ENCODE measurements around the gene STX8.

DNA sequence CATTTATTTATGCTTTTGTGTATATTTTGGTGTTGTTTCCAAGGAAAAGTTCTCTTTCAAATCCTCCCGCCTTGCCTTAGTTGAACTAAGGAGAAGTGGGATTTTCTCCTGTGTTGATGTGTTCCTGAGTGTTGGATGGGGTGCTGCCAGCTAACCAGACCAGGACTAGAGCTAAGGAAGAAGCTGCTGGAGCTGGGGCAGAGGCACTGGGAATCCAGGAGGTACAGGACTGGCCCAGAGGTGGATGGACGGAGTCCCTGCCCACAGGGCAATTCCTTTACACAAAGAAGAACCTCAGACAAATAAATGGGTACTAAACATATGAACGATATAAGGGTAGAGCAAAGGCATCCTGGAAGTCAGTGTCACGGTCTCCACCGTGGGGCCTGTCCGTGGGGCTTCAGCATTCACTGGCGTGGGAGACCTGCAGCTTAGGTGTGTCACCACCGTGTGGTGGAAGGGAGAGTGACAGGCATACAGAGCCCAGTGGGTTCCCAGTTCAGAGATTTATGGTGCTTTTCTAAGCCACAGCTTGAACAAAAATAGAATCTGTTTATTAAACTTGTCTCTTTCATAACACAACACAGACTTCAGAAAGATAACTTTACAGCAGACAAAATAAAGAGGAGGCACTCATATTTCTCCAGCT, 283.6 kb downstream of the STX8 start:
- TF ChIP-seq TAF1 (IDR thresholded peaks at IDR 0.05; ENCODE audit: borderline replicate concordance, low read depth, low read length): no peak
- no peak for TF ChIP-seq YY1 (IDR thresholded peaks at IDR 0.05; ENCODE audit: low read depth)
- TF ChIP-seq EP300 (IDR thresholded peaks at IDR 0.05; ENCODE audit: borderline replicate concordance in 1 of 2, low read depth in 1 of 2, low read length in 1 of 2): no peak
- TF ChIP-seq SMC3 (IDR thresholded peaks at IDR 0.05; ENCODE audit: low read depth, low read length): peak; percentile 54
- no peak for TF ChIP-seq FOSL2 (IDR thresholded peaks at IDR 0.05; ENCODE audit: borderline replicate concordance, low read depth)
- TF ChIP-seq, protein P1, sequence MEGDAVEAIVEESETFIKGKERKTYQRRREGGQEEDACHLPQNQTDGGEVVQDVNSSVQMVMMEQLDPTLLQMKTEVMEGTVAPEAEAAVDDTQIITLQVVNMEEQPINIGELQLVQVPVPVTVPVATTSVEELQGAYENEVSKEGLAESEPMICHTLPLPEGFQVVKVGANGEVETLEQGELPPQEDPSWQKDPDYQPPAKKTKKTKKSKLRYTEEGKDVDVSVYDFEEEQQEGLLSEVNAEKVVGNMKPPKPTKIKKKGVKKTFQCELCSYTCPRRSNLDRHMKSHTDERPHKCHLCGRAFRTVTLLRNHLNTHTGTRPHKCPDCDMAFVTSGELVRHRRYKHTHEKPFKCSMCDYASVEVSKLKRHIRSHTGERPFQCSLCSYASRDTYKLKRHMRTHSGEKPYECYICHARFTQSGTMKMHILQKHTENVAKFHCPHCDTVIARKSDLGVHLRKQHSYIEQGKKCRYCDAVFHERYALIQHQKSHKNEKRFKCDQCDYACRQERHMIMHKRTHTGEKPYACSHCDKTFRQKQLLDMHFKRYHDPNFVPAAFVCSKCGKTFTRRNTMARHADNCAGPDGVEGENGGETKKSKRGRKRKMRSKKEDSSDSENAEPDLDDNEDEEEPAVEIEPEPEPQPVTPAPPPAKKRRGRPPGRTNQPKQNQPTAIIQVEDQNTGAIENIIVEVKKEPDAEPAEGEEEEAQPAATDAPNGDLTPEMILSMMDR (IDR thresholded peaks at IDR 0.05): peak; percentile 53
- TF ChIP-seq, protein P2, sequence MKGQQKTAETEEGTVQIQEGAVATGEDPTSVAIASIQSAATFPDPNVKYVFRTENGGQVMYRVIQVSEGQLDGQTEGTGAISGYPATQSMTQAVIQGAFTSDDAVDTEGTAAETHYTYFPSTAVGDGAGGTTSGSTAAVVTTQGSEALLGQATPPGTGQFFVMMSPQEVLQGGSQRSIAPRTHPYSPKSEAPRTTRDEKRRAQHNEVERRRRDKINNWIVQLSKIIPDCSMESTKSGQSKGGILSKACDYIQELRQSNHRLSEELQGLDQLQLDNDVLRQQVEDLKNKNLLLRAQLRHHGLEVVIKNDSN (IDR thresholded peaks at IDR 0.05; ENCODE audit: borderline replicate concordance, low read depth): no peak
- TF ChIP-seq POLR2AphosphoS5 (IDR thresholded peaks at IDR 0.05; ENCODE audit: low read depth, low read length): no peak
- TF ChIP-seq REST (IDR thresholded peaks at IDR 0.05; ENCODE audit: low read depth, low read length): no peak
- peak; percentile 68 for TF ChIP-seq RAD21 (IDR thresholded peaks at IDR 0.05; ENCODE audit: low read length)
- no peak for TF ChIP-seq PBX3 (IDR thresholded peaks at IDR 0.05)

All from SK-N-SH (cell line).